Midbrain (tissue), 1 donor: ENCODE data around the gene NTNG2.
"Not testable (repeated sequence)": the region's sequence is repeated elsewhere in the genome, so short reads cannot be mapped to it uniquely, and the experiment has no call there.

Experiments used
- DNase-seq: peaks from one replicate; lab custom pipeline; 2025; lab: John Stamatoyannopoulos, UW

The NTNG2 gene, protein sequence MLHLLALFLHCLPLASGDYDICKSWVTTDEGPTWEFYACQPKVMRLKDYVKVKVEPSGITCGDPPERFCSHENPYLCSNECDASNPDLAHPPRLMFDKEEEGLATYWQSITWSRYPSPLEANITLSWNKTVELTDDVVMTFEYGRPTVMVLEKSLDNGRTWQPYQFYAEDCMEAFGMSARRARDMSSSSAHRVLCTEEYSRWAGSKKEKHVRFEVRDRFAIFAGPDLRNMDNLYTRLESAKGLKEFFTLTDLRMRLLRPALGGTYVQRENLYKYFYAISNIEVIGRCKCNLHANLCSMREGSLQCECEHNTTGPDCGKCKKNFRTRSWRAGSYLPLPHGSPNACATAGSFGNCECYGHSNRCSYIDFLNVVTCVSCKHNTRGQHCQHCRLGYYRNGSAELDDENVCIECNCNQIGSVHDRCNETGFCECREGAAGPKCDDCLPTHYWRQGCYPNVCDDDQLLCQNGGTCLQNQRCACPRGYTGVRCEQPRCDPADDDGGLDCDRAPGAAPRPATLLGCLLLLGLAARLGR

DNA sequence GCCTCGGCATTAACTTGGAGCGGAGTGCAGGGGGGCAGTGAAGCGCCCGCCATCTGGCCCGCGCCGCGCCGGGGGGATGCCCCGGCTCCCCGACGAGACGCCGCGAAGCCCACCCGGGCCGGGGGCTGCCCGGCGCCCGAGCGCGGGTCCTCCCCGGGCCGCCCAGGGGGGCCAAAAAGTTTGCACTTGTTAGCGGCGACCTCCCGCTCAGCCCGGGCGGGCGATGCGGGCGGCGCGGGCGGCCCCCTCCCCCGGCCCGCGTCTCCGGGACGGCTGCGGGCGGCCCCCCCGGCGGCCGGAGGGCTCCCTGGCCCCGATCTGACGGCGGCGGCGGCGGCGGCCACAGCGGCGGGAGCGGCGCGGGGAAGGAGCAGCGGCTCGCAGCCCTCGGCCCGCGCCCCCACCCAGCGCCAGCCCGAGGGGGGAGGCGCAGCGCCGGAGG, at the start of gene NTNG2:
TSS of gene NTNG2 (plus strand) at position 316 of the 442 bp plus-strand sequence. CDS start 4,774 bp downstream, outside the sequence.
- no peak for DNase-seq

DNA sequence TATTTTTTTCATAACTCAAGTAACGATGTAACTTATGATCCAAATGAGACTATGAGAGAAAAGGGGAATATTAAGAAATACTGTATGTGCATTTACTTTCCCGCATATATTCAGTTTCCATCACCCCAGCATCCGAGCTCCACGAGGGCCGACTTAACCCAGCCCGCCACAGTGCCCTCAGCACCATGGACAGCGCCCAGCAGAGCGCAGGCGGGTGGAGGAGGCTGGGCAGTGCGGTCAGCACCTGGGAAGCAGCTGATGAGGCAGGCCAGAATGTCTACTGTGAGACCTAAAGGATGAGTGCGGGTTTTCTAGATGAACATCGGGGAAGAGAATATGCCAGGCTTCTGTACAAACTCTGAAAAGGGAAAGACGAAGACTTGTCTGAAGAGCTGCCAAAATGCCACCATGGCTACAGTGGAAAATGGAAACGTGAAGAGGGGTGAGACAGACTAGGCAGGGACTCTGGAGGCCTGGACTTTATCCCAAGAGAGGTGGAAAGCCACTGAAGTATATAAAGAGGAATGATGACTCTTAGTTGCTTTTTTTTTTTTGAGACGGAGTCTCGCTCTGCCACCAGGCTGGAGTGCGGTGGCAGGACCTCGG, 47.7 kb upstream of the NTNG2 start:
- DNase-seq: peak; percentile 69

DNA sequence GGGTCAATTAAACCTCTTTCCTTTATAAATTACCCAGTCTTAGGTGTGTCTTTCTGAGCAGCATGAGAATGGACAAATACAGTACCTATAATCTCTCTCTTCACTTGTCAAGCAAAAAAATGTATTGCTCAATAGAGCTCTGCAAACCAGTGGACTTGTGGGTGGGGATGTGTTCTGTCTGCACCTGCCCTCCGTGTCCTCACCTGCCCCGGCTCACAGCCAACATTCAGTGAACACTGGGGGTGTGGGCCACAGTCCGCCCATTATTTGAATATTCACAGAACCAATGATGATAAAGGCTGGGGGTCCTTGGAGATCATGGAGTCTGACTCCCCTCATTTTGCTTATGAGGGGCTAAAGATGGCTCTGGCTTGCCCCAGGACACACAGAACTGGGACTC, 45.3 kb upstream of the NTNG2 start:
- DNase-seq: no peak

DNA sequence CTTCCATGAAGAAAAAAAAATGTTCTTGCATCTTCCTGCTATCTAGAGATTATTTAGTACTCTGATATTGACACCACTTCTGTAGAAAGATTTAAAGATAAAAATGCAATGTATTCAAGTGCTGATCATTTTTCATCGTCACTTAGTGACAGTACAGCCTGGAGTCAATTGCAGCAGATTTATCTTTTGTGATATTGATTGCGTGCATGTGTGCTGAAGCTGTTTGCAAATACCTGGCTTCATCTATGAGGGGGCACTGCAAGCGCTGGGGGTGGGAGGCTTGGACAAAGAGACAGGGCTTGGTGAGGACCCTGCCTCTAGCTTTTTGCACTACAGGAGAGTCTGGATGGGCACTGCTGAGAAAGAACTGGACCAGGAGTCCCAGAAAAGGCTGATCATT, 44.2 kb upstream of the NTNG2 start:
- no peak for DNase-seq

DNA sequence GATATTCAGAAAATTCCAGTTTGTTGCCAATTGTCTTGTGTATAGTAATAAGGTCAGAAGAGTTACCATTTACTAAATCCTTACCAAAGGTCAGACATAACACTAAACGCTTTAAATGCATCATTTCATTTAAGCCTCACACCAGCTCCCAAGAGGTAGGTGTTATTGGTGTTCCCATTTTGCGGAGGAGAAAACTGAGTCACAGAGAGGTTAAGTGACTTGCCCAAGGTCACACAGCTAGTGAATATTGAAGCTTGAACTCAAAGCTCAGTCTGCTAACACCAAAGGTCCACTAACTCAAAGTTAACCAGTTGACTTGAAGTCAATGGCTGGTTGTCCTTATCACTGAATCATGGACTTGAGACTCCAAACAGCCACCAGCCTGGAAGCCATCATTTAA, 40.8 kb upstream of the NTNG2 start:
- DNase-seq: no peak

DNA sequence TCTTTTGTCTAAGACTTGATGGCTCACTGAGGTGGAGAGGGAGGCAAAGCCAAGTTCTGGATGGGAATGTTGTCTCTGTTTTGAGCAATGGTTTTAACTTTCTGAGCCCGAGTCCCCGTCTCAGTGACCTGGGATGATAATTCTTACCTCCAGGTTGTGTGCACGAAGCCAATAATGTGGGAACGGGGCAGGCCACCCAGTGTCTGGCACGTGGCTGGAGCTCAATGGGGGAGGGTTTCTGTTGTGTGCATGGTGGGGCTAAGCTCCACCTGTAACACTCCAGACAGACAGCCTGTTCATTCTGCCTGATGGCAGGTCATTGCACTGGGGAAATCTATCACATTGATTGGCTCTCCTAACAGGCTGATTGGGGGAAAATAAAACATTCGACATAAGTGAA, 37.1 kb upstream of the NTNG2 start:
- DNase-seq: no peak

DNA sequence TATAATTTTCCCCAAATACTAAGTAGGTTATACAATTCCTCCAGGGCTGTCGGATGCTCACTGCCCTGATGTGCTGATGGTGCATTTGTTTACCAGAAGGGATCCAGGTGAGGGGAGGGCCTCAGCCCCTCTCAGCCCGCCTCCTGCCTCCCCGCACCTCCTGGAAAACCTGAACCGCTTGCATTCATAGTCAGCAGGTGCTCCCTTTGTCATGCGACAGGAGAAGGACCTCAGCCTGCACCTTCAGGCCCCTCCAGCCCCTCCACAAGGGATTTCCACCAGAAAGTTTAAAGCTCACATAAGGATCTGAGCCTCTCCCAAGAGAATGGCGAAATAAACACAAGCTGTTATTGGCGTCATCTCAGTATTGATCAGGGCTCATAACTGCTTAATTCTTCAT, 36.5 kb upstream of the NTNG2 start:
- DNase-seq: no peak

DNA sequence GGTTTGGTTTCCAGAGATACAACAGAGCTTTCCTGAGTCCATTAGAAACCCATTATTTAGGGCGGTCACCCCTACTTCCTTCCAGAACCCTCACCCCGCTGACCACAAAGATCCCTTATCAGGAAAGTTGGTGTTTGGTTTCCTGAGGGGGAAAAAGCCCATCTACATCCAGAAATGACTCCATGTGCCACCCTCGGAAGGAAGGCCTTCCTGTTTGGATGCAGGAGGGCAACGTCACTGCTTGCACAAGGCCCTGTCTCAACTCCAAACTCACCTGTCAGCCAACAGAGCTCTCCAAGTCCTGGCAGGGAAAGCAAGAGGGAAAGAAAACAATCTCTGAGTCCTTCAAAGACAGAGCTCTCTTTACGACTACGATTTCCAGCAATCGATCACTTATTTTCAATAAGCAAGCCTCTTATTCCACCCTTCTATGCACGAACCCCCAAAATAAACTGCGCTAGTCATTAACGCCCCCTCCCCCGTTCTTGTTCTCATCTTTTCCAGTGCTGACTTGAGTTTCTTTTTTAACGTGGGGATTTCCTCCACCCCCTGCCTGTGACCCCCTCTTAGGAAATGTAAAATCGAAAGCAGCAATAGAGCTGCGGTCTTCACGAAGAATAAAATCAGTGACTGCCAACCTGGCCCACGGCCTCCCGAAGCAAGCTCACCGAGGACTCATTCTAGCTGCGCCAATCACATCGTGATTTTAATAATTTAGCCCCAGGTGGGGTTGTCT, 35.7 kb upstream of the NTNG2 start:
- no peak for DNase-seq

DNA sequence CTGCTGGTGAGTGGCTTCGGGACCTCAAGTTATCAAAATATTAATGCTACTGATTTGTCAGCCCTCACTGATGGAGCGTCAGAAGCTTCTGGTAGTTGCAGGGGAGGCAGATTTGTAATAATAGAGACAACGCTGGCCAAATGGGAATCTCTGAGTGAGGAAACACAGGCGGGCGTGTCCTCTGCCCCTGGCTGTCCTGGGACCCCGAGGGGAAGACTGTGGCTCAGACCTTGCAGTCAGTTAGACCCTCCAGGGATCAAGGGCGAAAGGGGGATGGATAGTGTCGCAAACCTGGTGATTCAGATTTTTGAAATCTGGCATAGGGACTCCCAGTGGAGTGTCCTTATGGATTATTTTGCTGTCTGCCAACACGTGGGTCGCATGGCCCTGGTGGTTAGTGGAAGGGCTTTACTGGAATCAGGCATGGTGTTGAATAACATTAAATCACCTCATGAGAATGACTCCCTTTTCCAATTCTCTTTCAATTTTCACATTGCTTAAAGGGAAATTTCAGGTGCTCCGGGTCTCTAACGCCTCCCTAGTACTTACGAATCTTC, 35.1 kb upstream of the NTNG2 start:
- DNase-seq: no peak

DNA sequence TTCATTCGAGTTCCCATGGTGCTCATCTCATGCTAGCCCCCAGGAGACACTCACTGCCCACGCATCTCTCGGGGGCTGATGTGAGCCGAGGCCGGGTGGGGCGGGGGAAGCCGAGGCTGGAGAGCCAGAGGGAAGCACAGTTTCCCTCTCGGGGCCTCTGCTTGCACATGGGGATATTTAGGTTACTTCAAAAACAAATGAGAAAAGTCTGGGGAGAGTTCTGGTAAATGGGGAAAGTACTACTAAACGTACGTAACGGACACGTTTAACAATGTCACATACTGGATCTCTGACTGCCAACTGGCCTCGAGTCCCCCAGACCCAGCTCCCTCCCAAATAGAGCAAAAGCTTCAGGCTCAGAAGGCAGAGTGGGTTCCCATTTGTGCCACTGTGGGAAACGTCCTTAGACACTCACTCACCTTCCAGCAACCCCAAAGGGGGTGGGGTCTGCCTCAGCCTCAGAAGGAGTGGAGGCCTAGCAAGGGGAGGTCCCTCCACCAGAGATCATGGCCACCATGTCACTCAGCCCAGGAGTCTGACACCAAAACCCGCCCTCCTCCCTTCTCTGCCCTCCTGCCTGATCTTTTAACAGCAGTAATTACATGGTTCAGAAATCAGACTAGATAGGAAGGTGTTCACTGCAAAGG, 33.8 kb upstream of the NTNG2 start:
- DNase-seq: no peak

DNA sequence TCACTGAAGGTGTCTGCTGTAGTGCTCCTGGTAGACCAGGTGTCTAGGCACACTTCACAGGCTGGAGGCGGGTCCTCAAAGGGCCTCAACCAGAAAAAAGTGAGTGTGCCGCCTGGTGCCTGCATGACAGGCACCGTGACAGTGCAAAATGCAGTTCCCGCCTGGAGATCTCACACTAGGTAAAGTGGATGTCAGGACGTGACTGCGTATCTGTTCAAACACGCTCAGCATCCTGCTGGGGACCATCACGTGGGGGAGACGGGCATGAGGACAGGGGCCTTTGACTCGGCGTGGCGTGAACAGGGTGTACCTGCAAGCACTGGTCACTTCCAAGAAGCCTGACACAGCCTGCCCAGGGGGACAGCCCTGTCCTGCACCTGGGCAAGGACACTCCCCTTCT, 32.3 kb upstream of the NTNG2 start:
- no peak for DNase-seq

DNA sequence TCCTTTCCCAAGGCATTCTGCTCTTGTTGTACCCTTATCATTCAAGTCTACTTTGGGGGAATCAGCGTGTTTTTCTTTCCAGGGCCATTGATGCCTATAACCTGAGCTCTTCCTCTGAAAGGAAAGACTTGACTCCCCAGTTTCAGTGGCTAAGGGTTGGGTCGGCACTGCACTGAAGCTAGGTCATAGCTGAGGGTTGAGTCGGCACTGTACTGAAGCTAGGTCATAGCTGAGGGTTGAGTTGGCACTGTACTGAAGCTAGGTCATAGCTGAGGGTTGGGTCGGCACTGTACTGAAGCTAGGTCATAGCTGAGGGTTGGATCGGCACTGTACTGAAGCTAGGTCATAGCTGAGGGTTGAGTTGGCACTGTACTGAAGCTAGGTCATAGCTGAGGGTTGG, 27.8 kb upstream of the NTNG2 start:
- not testable (repeated sequence) for DNase-seq

DNA sequence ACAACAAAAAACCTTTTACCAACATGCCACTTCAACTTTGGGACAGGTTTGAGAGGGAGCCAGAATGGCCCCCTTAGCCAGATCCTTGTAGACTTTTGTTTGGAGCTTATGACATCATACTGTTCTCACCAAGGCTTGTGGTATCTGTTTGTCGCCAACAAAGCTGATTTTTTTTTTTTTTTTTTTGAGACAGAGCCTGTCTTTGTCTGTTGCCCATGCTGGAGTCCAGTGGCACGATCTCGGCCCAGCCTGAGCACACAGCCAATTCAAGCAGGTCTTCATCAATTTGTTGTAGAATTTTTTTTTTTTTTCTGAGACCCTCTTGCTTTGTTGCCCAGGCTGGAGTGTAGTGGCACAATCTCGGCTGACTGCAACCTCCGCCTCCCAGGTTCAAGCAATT, 26.4 kb upstream of the NTNG2 start:
- DNase-seq: peak; percentile 29

DNA sequence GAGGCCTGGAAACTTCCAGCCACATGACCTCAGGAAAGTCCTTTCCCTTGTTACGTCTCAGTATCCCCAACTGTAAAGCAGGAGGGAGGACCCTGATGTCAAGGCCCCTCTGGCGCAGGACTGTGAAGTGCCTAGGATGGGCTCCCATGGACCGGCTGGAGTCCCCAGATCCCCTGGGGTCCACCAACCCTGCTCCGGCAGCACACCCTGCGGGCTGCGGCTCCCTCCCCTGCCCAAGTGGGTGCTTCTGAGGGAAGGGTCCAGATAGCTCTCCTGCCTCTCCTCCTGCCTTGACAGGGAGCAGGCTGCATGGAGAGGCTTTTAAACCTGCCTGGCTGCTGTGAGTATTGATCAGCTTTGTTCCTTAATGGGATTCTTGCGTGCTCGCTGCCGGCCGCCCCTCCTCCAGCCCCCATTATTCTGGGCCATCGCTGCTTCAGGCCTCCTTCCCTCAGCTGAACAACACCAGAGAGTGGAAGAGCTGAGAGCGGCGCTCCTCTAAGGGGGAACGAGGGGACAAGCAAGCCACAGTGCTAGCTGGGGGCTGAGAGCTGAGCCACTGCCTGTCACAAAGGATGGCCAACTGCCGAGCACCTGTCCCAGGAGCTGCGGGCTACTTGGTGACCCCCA, 25.6 kb upstream of the NTNG2 start:
- no peak for DNase-seq

DNA sequence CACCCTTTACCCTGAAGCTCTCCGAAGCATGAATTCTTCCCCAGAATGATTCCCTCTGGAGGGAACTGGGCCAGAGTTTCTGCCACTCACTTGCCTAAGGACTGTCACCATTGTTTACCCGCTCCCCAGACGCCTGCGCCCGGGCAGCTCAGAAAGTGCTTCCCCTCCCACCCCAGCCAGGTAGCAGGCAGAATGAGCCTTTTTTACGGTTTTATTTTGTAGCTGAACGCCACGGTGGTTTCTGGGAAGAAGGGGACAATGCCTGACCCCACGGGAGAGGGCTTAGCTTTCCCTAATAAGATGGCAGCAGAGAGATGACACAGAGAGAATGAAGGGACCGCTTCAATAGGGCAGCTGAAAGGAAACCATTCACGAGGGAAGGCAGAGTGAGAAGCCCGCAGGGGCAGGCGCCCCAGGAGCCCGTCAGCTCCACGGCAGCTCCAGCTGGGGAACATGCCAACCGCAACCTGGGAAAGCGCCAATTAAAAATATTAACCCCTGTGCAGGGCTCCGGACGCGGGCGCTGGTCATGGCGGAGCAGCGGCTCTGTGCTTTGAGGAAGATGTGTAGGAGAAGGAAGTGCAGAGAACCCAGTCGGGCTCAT, 20.4 kb upstream of the NTNG2 start:
- peak; percentile 63 for DNase-seq

DNA sequence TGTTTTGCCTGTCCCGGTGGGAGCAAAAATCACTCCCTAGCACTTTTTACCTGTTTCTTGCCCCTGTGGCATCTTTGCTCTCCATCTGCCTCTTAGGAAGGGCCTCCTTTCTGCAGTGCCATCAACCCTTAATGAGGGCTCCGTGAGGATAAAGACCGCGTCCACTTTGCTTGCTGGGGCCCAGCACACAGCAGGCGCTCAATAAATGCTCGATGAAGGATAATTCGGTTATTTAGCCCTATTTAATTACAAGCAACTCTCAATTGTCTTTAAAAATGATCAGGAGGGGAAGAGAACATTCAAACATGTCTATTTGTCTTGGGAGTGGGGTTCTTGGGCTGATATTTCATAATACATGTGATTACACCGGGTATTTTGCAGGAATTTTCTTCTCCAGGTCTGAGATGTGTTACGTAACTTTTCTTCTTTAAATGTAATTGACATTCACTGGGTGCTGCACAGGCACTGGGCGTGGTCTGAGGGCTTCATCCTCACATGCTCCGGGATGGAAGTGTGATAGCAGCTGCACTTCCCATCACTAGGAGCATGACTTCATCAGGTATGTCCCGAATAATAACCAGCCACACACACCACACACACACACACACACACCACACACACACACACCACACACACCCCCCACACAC, 19.8 kb upstream of the NTNG2 start:
- no peak for DNase-seq

DNA sequence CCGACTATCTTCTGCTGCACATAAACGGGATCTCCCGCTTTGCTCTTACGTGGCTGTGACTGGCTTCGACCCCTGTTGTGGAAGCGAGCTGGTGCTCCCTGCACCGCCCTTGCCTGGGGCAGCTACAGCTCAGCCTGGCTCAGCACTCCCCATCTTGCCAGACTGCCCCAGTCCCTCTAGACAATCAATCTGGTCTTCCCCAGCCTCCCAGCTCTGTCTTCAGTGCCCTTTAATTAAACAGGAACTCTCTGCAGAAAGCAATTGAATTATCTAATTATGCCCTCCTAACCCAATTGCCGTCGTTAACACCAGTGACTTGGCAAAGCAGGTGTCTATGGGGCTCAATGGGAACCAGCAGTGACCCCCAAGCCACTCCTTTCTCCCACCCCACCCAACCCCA, 18.9 kb upstream of the NTNG2 start:
- no peak for DNase-seq

DNA sequence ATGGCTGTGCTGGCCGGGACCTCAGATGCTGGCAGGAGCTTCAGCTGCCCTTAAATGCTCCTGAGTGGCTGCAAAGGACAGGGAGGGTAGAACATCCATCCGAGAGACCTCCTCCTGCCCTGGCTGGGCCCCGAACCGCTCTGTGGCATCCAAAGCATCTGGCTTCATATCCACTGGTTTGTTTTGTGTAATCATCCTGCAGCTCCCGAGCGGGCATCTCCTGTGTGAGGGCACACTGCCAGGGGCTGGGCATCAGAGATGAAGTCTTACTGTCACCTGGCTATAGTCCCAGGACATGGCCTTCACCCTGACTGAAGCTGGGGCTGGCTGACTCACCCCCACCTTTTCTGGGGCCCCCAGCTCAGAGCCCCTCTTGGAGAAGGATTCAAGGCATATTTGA, 18.5 kb upstream of the NTNG2 start:
- DNase-seq: no peak

DNA sequence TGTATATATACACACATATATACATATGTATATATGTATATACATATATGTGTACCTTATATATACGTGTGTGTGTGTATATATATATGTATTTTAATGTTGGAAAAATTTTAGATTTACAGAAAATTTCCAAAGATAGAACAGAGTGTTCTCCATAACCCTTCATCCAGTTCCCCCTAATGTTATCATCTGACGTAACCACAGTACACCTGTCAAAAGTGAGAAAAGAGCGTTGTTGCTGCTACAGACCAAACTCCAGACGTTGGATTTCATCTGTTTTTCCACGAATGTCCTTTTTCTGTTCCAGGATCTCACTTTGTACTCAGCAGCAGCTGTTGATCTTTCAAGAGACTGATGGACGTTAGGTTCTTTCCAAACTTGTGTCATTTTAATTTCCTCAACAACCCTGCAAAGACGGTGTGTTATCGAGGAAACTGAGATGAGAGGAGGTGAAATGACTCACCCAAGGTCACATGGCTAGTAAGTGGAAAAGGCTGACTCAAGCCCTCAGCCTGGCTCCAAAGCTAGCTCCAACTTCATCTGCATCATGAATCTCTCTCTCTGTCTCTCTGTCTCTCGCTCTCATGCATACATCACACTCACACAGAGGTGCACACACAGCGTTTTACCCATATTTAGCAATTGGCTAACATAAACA, 17.0 kb upstream of the NTNG2 start:
- no peak for DNase-seq

DNA sequence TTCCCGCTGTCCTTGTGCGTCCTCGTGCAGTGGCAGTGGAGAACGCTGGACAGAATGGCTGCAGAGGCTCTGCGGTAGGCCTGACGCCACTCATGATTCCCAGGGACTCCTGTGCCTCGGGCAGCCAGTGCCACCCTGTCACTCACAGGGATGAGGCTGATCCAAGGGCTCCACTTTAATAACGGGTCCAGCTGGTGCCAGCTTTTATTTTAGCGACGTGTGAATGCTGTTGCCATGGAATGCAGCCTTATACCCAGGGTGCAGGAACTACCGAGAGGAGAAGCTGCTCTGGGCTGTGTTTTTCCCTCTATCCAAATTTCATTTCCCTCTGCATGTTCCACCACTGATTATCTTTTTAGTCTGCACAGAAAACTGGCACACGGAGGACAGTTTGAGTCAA, 15.8 kb upstream of the NTNG2 start:
- DNase-seq: no peak
